ENCODE results near the gene C1orf210.

Gene C1orf210

GRCh38 chr1:43309405-43310025, 24.1 kb upstream of the C1orf210 start:
- TF ChIP-seq, protein P1, sequence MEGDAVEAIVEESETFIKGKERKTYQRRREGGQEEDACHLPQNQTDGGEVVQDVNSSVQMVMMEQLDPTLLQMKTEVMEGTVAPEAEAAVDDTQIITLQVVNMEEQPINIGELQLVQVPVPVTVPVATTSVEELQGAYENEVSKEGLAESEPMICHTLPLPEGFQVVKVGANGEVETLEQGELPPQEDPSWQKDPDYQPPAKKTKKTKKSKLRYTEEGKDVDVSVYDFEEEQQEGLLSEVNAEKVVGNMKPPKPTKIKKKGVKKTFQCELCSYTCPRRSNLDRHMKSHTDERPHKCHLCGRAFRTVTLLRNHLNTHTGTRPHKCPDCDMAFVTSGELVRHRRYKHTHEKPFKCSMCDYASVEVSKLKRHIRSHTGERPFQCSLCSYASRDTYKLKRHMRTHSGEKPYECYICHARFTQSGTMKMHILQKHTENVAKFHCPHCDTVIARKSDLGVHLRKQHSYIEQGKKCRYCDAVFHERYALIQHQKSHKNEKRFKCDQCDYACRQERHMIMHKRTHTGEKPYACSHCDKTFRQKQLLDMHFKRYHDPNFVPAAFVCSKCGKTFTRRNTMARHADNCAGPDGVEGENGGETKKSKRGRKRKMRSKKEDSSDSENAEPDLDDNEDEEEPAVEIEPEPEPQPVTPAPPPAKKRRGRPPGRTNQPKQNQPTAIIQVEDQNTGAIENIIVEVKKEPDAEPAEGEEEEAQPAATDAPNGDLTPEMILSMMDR (IDR thresholded peaks at IDR 0.05), result no peak

DNA sequence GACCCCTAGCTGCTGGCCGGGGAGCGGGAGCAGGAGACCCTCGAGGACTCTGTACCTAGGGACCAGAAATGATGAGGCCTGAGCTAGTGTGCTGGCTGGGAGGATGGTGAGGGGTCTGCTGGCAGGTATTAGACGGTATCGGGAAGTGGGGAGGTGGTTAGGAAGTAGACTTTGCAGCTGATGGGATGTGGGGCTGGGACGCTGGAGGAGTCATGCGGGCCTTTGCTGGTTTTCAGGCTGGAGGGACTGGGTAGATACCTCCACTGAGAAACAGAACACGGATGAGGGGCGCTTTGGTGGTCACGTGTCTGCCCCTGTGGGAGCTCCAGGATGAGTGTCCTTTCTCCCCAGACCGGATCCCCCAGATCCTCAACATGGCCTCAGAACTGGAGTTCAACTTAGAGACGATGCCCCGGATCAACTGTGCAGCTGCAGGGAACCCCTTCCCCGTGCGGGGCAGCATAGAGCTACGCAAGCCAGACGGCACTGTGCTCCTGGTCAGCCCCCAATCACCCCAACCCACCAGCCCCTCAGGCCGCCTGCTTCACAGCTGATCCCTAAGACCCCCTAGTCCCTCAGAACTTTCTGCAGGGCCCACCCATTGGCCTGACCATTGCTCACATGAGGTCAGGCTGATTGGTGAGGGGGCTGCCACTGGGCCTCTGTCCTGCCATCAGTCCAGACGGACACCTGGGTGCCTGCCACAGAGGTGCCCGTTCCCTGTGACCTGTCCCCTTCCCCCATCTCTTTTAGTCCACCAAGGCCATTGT, 23.4 kb upstream of the C1orf210 start:
- TF ChIP-seq, protein P1 (IDR thresholded peaks at IDR 0.05), result no peak

DNA sequence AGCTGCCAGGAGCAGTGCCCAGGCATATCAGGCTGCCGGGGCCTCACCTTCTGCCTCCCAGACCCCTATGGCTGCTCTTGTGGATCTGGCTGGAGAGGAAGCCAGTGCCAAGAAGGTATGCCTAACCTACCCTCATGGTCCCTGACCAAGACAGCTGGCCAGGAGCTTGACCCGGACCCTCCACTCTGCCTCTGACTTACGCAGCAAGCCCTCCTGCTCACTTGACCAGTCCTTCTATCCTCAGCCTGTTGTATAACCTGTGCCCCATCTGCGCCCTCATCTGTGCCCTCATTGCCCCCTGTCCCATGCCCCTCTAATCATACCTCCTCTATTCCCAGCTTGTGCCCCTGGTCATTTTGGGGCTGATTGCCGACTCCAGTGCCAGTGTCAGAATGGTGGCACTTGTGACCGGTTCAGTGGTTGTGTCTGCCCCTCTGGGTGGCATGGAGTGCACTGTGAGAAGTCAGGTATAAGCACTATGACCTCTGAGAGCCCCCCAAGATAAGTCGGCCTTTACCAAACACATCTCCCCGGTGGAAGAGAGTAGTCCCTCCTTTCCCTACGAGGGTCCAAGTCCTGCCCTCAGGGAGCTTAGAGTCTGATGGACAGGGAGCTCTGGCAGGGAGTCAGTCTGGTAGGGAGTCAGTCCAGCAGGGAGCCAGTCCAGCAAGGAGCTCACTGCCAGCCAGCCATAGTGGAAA, 22.2 kb upstream of the C1orf210 start:
- TF ChIP-seq, protein P1 (IDR thresholded peaks at IDR 0.05), result no peak

DNA sequence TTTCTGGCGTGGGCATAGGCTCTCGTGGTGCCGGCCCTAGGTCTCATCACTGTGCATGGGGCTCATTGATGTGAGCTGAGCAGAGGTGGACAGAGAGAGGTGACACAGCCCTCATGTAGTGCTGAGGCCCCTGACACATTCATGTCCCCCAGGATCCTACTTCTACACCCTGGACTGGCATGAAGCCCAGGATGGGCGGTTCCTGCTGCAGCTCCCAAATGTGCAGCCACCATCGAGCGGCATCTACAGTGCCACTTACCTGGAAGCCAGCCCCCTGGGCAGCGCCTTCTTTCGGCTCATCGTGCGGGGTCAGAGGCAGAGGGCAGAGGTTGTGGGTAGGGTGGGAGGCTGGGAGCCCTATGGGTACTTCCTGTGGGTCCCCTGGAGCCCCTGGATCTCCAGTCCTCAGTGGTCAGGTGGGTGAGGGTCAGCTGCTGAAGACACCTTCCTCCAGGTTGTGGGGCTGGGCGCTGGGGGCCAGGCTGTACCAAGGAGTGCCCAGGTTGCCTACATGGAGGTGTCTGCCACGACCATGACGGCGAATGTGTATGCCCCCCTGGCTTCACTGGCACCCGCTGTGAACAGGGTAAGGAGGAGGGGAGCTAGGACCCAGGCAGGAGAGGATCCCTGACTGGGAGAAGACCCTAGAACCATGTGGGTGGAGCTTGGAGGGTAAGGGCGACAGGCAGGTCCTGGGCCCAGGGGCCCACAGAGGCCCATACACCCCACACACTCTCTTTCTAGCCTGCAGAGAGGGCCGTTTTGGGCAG, 21.5 kb upstream of the C1orf210 start:
- TF ChIP-seq, protein P1 (IDR thresholded peaks at IDR 0.05), result no peak

DNA sequence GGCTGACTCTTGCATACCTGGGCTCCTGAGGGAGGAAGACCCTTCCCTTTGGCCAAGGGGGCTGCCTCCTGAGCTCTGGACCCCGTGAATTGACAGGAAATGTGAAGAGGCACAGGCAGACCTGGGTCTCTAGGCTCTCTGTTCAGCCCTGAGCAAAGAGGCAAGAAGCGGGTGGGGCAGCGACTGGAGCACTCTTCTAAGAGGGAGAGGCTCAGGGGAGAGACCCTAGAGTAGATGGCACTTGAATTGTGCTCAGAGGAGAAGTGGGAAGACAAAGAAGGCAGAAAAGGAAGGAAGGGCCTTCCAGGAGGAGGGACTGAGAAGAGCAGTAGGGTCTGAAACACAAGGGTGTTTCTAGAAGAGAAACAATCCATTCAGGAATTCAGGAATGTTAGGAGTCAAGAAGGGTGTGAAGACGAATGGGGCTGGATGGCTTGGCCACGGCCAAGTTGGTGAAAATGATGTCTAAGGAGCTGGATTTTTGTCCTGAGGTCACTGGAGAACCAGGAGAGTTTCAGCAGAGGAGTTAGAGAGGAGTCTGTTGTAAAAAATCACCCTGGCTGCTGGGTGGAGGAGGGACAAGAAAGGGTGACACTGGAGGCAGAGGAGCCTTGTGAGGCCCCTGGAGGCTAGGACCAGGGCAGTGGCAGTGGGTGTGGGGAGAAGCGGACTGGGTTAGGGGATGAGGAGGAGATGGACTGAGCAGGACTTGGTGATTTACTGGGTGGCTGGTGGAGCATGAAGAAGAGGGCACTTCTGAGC, 20.7 kb upstream of the C1orf210 start:
- TF ChIP-seq, protein P1 (IDR thresholded peaks at IDR 0.05), result no peak

GRCh38 chr1:43305461-43305860, 20.1 kb upstream of the C1orf210 start:
- TF ChIP-seq, protein P1 (IDR thresholded peaks at IDR 0.05), result no peak
